Panc1 (cell line): Measurements from ENCODE around the gene OTOG. TPM values are rescaled to one million over a fixed set of nuclear protein-coding genes. Genes with fewer than 3 reads are reported as not detected.

Experiments
- ATAC-seq: fragments of 200-7000 bp; cut with Tn5 transposase; 2 replicates; pipeline ENCODE4 v1.9.1; 2020; ENCODE audit warnings: mild to moderate bottlenecking, moderate library complexity
- BruUV-seq: library from RNA; stranded (reverse); fragments of 400-500 nt; replicated peaks from 2 replicates; lab custom pipeline; 2021; lab: Mats Ljungman, UMichigan
- CTCF ChIA-PET: fragments of 300-600 bp; sonication (Branson Sonifier 250); formaldehyde crosslinking; loops from one replicate; lab custom pipeline; 2022; ENCODE audit warnings: antibody characterized with exemption; lab: Charles Lee
- POLR2A ChIA-PET: fragments of 300-600 bp; sonication (Branson Sonifier 250); formaldehyde crosslinking; loops from one replicate; lab custom pipeline; 2022; ENCODE audit warnings: antibody characterized with exemption; lab: Charles Lee
- DNase-seq: peaks from one replicate; pipeline ENCODE4 v3.0.0-alpha.2; 2010; ENCODE audit warnings: low read depth, low spot score
- H3K27ac ChIP-seq: 2 replicates; pipeline ENCODE4 v1.5.1; 2011; ENCODE audit warnings: mild to moderate bottlenecking, low read length, inconsistent platforms
- H3K27me3 ChIP-seq: fragments of 200-500 bp; sonication (Bioruptor generic); 2 replicates; pipeline ENCODE4 v1.6.0; 2014; ENCODE audit warnings: low read length, inconsistent platforms; ENCODE audit not compliant: control insufficient read depth, insufficient read depth
- H3K36me3 ChIP-seq: fragments of 200-500 bp; sonication (Bioruptor generic); 2 replicates; pipeline ENCODE4 v1.5.1; 2014; ENCODE audit warnings: inconsistent platforms, mild to moderate bottlenecking, low read length, moderate library complexity; ENCODE audit not compliant: control insufficient read depth, insufficient read depth
- H3K4me1 ChIP-seq: 2 replicates; pipeline ENCODE4 v1.5.1; 2011; ENCODE audit warnings: inconsistent platforms, mild to moderate bottlenecking, low read length, moderate library complexity; ENCODE audit not compliant: control insufficient read depth, insufficient read depth
- H3K4me3 ChIP-seq, 2 experiments: 2 replicates each; pipeline ENCODE4 v1.5.1; 2011 to 2012; ENCODE audit warnings: low read depth in 2 of 2, low read length in 2 of 2, mild to moderate bottlenecking in 2 of 2, inconsistent platforms in 1 of 2, moderate library complexity in 1 of 2
- H3K9me3 ChIP-seq: fragments of 200-500 bp; sonication (Bioruptor generic); 2 replicates; pipeline ENCODE4 v1.5.1; 2014; ENCODE audit warnings: low read depth, mild to moderate bottlenecking, inconsistent platforms, low read length, moderate library complexity; ENCODE audit not compliant: control insufficient read depth, insufficient read depth
- POLR2AphosphoS5 ChIP-seq: IDR thresholded peaks from 2 replicates; pipeline ENCODE4 v1.6.1; 2012; ENCODE audit warnings: mild to moderate bottlenecking, low read depth, low read length, moderate library complexity
- SIN3A ChIP-seq: IDR thresholded peaks from 2 replicates; pipeline ENCODE4 v1.6.1; 2012; ENCODE audit warnings: low read depth, mild to moderate bottlenecking, low read length, moderate library complexity, borderline replicate concordance; ENCODE audit not compliant: insufficient read depth
- TCF7L2 ChIP-seq: IDR thresholded peaks from 2 replicates; pipeline ENCODE4 v1.6.1; 2011; ENCODE audit warnings: mild to moderate bottlenecking, low read depth, low read length, inconsistent platforms
- in situ Hi-C: cut with HindIII; loops from 2 replicates; pipeline ENCODE4 v1.10.0; 2016; ENCODE audit warnings: low sequenced_read_pairs, low pct_unique_long_range_greater_than_20kb
- intact Hi-C: fragments of 100-400 bp; cut with micrococcal nuclease; formaldehyde crosslinking; loops from one replicate; pipeline ENCODE4 v1.10.0; 2022; ENCODE audit not compliant: unreplicated experiment
- total RNA-seq: library from RNA; stranded (reverse); gene quantifications from one replicate; pipeline ENCODE4 v1.2.1, GENCODE V29; 2021; ENCODE audit not compliant: unreplicated experiment
- TF ChIP-seq, protein P1 (sequence below): fragments of 450-650 bp; IDR thresholded peaks from 2 replicates; pipeline ENCODE4 v1.5.1; 2017; ENCODE audit warnings: mild to moderate bottlenecking
- TF ChIP-seq, protein P2 (sequence below), 2 experiments: IDR thresholded peaks; 2 replicates each; pipeline ENCODE4 v1.6.1; 2011 to 2012; ENCODE audit warnings: low read depth in 2 of 2, control low read depth in 1 of 2, low read length in 1 of 2, mild to moderate bottlenecking in 1 of 2, moderate library complexity in 1 of 2; ENCODE audit not compliant: insufficient read depth in 1 of 2

Gene OTOG
- total RNA-seq, 1 experiment from 2014 or later, result not detected

DNA sequence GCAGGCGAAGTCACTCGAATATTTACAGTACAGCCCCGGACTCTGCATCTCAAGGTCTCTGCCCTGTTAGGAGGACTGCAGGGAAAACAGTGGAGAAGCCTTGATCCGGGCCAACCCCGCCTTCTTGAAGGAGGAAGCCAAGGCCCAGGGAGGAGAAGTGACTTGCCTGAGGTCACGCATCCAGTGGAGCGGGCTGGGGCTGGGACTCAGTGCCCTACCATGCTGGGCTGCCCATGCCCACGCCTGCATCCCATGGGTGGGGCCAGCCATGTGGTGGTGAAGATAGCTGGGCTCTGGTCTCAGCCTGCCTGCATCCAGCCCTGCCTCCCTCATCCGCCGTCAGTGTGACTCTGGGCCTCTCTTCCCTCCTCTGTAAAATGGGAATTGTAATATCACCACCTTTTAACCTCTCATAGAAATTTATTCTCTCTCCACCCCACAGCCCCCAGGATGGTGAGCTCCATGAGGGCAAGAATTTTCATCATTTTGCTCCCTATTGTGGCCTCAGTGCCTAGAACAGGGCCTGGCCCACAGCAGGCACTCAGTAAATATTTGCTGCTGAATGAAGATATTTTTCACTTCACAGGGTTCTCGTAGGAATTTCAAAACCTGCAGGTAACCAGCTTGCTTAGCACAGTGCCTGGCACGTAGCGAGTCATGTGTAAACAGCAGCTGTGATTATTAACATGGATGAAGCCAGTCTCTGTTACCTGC lies 57.3 kb downstream of the OTOG start:
- ChIA-PET CTCF (interaction anchor here (0.7 to 1.4 kb wide), 2 partner anchors 80 to 127 kb away, joined by 3 to 4 read pairs; no protein-coding TSS in a partner anchor), POLR2A (no interaction called here)
- no peak for ATAC-seq

DNA sequence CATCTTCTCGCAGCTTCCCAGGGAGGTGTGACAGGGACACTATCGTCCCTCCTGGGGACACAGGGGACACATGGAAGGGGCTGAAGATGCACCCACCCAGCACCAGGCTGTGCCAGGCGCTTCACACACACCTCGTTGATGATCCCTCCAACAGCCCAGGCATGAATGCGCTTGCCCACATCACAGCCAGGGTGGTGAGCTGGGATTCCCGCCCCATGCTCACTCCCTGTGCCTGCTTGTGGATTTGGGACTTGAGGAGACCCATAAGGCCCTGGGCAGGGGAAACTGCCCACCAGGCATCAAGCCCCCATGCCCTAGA lies 57.8 kb downstream of the OTOG start:
- ChIA-PET POLR2A (no interaction called here), CTCF (interaction anchor here (1.4 kb wide), 1 partner anchor 126 kb away, joined by 4 read pairs; no protein-coding TSS in a partner anchor)
- in situ Hi-C loops, result no loop called here
- ATAC-seq (no peak; the same call in 1 of the 2 replicates), DNase-seq (no peak)
- no peak overlapping the region for H3K27ac ChIP-seq
- H3K4me3 ChIP-seq, result no peak overlapping the region
- no peaks in the 10 kb centered on the region for H3K9me3 ChIP-seq
- H3K36me3 ChIP-seq, result no peaks in the 10 kb centered on the region
- BruUV-seq, result no TSS peak
- H3K27me3 ChIP-seq, result no peaks in the 10 kb centered on the region
- TF ChIP-seq POLR2AphosphoS5, result no peak
- TF ChIP-seq TCF7L2, result no peak
- TF ChIP-seq, protein P1, sequence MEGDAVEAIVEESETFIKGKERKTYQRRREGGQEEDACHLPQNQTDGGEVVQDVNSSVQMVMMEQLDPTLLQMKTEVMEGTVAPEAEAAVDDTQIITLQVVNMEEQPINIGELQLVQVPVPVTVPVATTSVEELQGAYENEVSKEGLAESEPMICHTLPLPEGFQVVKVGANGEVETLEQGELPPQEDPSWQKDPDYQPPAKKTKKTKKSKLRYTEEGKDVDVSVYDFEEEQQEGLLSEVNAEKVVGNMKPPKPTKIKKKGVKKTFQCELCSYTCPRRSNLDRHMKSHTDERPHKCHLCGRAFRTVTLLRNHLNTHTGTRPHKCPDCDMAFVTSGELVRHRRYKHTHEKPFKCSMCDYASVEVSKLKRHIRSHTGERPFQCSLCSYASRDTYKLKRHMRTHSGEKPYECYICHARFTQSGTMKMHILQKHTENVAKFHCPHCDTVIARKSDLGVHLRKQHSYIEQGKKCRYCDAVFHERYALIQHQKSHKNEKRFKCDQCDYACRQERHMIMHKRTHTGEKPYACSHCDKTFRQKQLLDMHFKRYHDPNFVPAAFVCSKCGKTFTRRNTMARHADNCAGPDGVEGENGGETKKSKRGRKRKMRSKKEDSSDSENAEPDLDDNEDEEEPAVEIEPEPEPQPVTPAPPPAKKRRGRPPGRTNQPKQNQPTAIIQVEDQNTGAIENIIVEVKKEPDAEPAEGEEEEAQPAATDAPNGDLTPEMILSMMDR, result no peak
- no peak for TF ChIP-seq SIN3A
- TF ChIP-seq, protein P2, sequence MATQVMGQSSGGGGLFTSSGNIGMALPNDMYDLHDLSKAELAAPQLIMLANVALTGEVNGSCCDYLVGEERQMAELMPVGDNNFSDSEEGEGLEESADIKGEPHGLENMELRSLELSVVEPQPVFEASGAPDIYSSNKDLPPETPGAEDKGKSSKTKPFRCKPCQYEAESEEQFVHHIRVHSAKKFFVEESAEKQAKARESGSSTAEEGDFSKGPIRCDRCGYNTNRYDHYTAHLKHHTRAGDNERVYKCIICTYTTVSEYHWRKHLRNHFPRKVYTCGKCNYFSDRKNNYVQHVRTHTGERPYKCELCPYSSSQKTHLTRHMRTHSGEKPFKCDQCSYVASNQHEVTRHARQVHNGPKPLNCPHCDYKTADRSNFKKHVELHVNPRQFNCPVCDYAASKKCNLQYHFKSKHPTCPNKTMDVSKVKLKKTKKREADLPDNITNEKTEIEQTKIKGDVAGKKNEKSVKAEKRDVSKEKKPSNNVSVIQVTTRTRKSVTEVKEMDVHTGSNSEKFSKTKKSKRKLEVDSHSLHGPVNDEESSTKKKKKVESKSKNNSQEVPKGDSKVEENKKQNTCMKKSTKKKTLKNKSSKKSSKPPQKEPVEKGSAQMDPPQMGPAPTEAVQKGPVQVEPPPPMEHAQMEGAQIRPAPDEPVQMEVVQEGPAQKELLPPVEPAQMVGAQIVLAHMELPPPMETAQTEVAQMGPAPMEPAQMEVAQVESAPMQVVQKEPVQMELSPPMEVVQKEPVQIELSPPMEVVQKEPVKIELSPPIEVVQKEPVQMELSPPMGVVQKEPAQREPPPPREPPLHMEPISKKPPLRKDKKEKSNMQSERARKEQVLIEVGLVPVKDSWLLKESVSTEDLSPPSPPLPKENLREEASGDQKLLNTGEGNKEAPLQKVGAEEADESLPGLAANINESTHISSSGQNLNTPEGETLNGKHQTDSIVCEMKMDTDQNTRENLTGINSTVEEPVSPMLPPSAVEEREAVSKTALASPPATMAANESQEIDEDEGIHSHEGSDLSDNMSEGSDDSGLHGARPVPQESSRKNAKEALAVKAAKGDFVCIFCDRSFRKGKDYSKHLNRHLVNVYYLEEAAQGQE (IDR thresholded peaks at IDR 0.05; ENCODE audit: insufficient read depth in 1 of 2, low read depth in 2 of 2, low read length in 1 of 2), result no peak
- no peaks in the 10 kb centered on the region for H3K4me1 ChIP-seq
- intact Hi-C loops, result no loop called here

More for the DNA sequence above, 57.3 kb downstream of the OTOG start:
- Histone ChIP-seq H3K27ac (no peak overlapping the region), H3K9me3 (no peaks in the 10 kb centered on the region), H3K4me1 (no peaks in the 10 kb centered on the region), H3K27me3 (no peaks in the 10 kb centered on the region), H3K4me3 (no peak overlapping the region), H3K36me3 (no peaks in the 10 kb centered on the region)
- BruUV-seq, result no TSS peak
- TF ChIP-seq, protein P2 (IDR thresholded peaks at IDR 0.05; ENCODE audit: insufficient read depth in 1 of 2, low read depth in 2 of 2, low read length in 1 of 2), result no peak
- no peak for TF ChIP-seq SIN3A
- no peak for TF ChIP-seq POLR2AphosphoS5
- TF ChIP-seq, protein P1, result no peak
- TF ChIP-seq TCF7L2, result no peak
- no peak for DNase-seq
- intact Hi-C loops, result no loop called here
- in situ Hi-C loops, result no loop called here
